Non-pigmented ciliary epithelial cell (primary cell): Measurements from ENCODE around the gene PDZD11.
"Not testable (repeated sequence)": the region's sequence is repeated elsewhere in the genome, so short reads cannot be mapped to it uniquely, and the experiment has no call there.

ENCODE experiments used
- DNase-seq: peaks from one replicate; pipeline ENCODE4 v3.0.0-alpha.2; 2010; ENCODE audit warnings: low read depth

The PDZD11 gene

DNA sequence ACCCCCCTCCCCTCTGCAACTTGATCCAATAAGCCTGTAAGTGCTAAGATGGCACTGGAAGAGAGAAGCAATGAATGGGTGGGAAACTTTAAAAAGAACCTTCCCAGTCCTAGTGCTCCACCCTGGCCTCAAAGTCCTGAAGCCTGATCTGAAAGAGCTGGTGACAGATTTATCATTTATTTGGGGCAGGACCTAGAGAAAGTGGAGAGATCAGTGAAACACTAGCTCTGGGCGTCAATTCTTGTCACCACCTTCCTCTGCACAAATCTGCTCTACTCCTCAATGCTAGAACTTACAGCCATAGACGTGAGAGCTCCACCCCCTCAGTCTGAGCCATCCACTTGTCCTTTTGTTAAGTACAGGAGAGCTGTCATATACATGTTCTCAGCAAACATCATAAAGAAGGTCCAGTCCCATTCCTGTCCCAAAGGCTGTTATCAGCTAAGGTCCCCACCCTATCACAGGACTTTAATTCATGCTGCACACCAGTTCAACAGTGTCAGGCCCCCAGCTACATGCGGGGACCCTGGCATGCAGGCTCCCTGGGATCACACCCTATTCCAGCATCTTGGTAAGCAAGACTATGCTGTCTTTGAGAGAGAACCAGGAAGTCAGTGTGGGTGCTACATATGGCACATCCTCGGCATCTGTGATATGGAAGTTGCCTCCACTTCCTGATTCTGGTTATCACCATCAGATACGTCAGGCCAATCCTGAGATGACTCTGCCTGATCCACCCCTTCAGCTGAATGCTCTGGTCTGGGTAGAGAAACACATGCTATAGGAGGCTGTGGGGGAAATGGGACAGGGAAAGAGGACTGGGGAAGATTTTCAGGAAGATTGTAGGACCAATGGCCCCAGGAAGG lies 32.1 kb downstream of the PDZD11 start:
- DNase-seq = no peak

DNA sequence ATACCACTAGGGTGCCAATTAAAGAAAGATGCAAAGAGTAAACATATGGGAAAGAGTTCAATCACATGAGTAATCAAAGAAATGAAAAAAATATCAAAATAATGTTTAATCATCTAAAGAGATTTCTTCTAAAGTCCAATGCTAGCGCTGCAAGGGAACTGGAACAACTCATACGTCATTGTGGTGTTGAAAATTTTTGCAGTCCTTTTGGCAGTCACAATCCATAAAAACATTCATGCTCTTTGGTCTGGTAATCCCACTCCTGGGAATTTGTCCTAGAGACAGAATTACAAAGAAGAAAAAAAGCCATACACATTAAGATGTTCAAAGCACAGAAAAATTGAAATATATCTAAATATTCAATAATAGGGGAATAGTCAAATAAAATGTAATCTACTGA lies 34.3 kb downstream of the PDZD11 start:
- DNase-seq = no peak

- DNase-seq = no peak
Observed at GRCh38 chrX:70254909-70255308, 34.8 kb downstream of the PDZD11 start.

DNA sequence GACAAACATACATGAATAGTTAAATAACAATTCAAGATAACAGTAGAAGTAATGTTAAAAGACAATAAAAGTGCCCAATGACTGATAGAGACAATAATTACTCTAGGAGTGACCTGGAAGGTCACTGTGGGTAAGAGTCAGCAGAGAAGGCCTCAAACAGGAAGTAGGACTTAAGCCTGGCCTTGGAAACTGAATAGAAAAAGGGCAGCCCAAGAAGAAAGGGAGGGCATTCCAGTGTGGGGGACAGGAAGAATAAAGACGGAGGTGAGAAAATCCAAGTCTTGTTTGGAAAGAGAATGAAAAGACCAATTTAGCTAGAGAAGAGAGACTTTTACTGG lies 35.7 kb downstream of the PDZD11 start:
- DNase-seq = no peak

DNA sequence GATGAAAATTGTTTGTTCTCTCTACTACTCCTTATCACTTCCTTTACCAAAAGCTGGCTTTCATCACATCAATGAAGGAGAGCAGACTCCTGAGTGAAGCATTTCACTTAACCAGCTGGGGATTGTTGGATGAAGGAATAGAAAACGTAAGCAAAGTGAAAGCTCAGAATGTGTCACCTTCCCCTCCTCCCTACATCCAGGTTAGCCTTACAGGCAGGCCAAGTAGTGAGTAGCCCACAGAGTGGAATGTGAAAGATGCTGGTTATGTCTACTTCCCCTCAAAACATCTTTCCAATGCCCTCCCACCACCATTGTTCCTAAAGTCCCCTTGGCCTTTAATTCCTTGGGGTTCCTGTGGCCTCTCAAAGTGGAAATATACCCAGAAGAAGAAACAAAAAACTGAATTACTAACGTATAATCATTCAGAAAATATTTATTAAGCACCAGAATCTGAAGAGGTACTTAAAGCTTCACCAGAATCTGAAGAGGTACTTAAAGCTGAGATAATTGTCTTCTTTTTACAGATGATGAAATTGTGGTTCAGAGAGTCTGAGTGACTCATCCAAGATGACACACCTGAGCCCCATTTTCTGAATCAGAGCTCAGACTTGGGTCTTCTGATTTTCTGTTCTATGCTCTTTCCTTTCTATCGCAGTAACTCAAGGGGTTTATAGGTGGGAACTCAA lies 36.2 kb downstream of the PDZD11 start:
- no peak for DNase-seq

- no peak for DNase-seq
Observed at GRCh38 chrX:70252491-70252890, 37.2 kb downstream of the PDZD11 start.

DNA sequence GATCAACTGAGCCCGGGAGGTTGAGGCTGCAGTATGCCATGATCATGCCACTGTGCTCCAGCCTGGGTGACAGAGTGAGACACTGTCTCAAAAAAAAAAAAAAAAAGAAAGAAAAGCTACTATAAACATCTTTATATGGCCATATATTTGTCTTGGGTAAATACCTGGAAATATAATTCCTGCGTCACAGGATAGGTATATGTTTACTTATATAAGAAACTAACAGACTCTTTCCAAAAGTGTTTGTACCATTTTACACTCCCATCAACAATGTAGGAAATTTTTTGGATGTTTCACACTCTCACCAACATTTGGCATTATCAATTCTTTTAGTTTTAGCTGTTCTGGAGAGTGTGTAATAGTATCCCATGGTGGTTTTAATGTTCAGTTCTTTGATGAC lies 42.5 kb downstream of the PDZD11 start:
- no peak for DNase-seq

GRCh38 chrX:70244881-70245280 lies 44.8 kb downstream of the PDZD11 start:
- DNase-seq = no peak

GRCh38 chrX:70243601-70244000 lies 46.1 kb downstream of the PDZD11 start:
- not testable (repeated sequence) for DNase-seq

DNA sequence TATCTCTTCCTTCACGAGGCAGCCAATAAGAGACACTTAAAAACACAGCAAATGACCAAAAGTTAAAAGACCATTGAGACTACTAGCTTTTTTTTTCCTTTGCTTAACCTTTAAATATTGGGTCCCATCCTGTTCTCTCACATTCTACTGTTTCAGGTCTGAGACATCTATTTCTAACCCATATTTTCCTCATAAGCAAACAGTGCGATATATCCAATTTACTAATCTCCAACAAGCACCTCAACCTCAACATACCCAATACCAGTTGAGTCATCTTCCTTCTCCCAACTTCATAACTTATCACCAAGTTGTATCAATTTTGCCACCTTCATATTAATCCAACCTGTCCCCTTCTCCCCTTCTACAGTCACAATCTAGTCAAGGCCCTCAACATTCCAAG lies 48.2 kb downstream of the PDZD11 start:
- no peak for DNase-seq

DNA sequence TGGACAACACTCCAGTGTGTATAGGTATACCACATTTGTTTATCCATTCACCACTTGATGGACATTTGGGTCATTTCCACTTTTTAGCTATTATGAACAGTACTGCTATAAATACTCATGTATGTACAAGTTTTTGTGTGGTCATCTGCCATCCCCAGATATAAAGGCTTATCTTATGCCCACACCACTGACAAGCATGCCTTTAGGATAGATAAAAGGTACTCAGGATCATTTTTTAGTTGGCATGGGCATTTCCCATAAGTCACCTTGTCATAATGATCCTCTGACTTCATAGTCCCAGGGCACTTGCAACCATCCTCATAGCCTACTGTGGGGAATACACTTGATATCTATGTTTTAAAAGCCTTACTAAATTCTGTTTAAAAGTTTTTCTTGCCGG lies 49.0 kb downstream of the PDZD11 start:
- no peak for DNase-seq
